ENCODE results near the gene SGCA.
A peak's percentile ranks its signal among the peaks of the same experiment; 100 is the strongest.

The SGCA gene

GRCh38 chr17:50194140-50194933 lies 28.5 kb downstream of the SGCA start:
- H3K4me3 ChIP-seq (ENCODE audit: low read depth, low read length): no peak overlapping the region
- no peak for TF ChIP-seq CTCF (IDR thresholded peaks at IDR 0.05; ENCODE audit: low read depth, low read length)

- TF ChIP-seq CTCF (IDR thresholded peaks at IDR 0.05; ENCODE audit: low read depth, low read length): peak; percentile 43; the same call in 1 of the 2 replicates
Observed at GRCh38 chr17:50194934-50195865, 29.4 kb downstream of the SGCA start.

GRCh38 chr17:50196036-50196435 lies 30.2 kb downstream of the SGCA start:
- H3K4me3 ChIP-seq (ENCODE audit: low read depth, low read length): peak overlapping the region; percentile 100; the same call in 1 of the 2 replicates
- TF ChIP-seq CTCF (IDR thresholded peaks at IDR 0.05; ENCODE audit: low read depth, low read length): no peak

More at GRCh38 chr17:50194934-50195865, 29.4 kb downstream of the SGCA start:
- 0 out of 2 replicates have a peak overlapping the region, but pooled peaks have one; percentile 11 for H3K4me3 ChIP-seq (ENCODE audit: low read depth, low read length)

GRCh38 chr17:50196826-50197225 lies 31.0 kb downstream of the SGCA start:
- H3K4me3 ChIP-seq (ENCODE audit: low read depth, low read length): peak overlapping the region; percentile 100
- TF ChIP-seq CTCF (IDR thresholded peaks at IDR 0.05; ENCODE audit: low read depth, low read length): no peak

GRCh38 chr17:50198026-50198669 lies 32.3 kb downstream of the SGCA start:
- peak overlapping the region; percentile 100 for H3K4me3 ChIP-seq (ENCODE audit: low read depth, low read length)
- peak; percentile 65 for TF ChIP-seq CTCF (IDR thresholded peaks at IDR 0.05; ENCODE audit: low read depth, low read length)

- TF ChIP-seq CTCF (IDR thresholded peaks at IDR 0.05; ENCODE audit: low read depth, low read length): no peak
- peak overlapping the region; percentile 100 for H3K4me3 ChIP-seq (ENCODE audit: low read depth, low read length)
Observed at GRCh38 chr17:50199211-50199802, 33.5 kb downstream of the SGCA start.
